IPS DF 6.9 (cell line): ENCODE measurements around the gene HRH4.

ENCODE experiments used
- DNase-seq: peaks from one replicate; pipeline ENCODE4 v3.0.0-alpha.2; 2013; ENCODE audit warnings: low read depth, low spot score
- H3K27ac ChIP-seq: one replicate; pipeline ENCODE4 v1.5.1; 2013; ENCODE audit warnings: low read length, control low read depth
- H3K27me3 ChIP-seq: 2 replicates; pipeline ENCODE4 v1.6.1; 2013; ENCODE audit warnings: mild to moderate bottlenecking, low read length; ENCODE audit not compliant: control insufficient read depth, insufficient read depth
- H3K36me3 ChIP-seq: 2 replicates; pipeline ENCODE4 v1.6.1; 2013; ENCODE audit warnings: low read length; ENCODE audit not compliant: control insufficient read depth, insufficient read depth
- H3K4me1 ChIP-seq: 2 replicates; pipeline ENCODE4 v1.6.1; 2013; ENCODE audit warnings: low read length; ENCODE audit not compliant: control insufficient read depth, insufficient read depth
- H3K4me3 ChIP-seq: 2 replicates; pipeline ENCODE4 v1.5.1; 2013; ENCODE audit warnings: mild to moderate bottlenecking, low read length
- H3K9me3 ChIP-seq: 2 replicates; pipeline ENCODE4 v1.6.1; 2013; ENCODE audit warnings: low read length, inconsistent platforms; ENCODE audit not compliant: control insufficient read depth, insufficient read depth
- WGBS: extraction: QIAGEN DNeasy Blood & Tissue Kit; methylation state at CpG from one replicate; pipeline ENCODE4 v1.1.7; 2013; ENCODE audit warnings: mixed read lengths, missing lambda C conversion rate; ENCODE audit not compliant: insufficient read length, insufficient coverage; 5-methylcytosine and 5-hydroxymethylcytosine counted together

The HRH4 gene, protein sequence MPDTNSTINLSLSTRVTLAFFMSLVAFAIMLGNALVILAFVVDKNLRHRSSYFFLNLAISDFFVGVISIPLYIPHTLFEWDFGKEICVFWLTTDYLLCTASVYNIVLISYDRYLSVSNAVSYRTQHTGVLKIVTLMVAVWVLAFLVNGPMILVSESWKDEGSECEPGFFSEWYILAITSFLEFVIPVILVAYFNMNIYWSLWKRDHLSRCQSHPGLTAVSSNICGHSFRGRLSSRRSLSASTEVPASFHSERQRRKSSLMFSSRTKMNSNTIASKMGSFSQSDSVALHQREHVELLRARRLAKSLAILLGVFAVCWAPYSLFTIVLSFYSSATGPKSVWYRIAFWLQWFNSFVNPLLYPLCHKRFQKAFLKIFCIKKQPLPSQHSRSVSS

DNA sequence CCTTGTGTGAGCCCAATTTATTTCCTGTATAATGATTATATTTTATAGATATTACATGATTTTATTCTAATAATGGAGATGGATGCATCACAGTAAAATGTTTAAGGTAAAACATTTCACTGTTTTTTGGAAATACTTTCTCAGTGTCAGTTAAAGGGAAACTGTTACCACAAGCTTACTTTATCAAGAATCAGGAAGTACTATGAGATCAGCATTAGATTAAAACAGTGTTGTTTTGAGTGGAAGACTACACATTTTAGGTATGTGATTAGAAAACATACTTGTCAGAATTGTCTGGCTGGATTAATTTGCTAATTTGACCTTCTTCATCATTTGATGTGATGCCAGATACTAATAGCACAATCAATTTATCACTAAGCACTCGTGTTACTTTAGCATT, at the start of gene HRH4:
HRH4 (plus strand) TSS at position 250 of the 400 bp plus-strand sequence; CDS start at position 342, 92 bp downstream.
- H3K36me3 ChIP-seq, result no peaks in the 10 kb centered on the region
- no CpG with 5 or more reads among the region's 1 CpG for WGBS
- no peaks in the 10 kb centered on the region for H3K27me3 ChIP-seq
- no peak within 1 kb of the TSS for H3K4me3 ChIP-seq
- no peak for DNase-seq
- H3K4me1 ChIP-seq, result no peaks in the 10 kb centered on the region
- H3K9me3 ChIP-seq, result no peaks in the 10 kb centered on the region
- H3K27ac ChIP-seq, result no peak within 1 kb of the TSS

DNA sequence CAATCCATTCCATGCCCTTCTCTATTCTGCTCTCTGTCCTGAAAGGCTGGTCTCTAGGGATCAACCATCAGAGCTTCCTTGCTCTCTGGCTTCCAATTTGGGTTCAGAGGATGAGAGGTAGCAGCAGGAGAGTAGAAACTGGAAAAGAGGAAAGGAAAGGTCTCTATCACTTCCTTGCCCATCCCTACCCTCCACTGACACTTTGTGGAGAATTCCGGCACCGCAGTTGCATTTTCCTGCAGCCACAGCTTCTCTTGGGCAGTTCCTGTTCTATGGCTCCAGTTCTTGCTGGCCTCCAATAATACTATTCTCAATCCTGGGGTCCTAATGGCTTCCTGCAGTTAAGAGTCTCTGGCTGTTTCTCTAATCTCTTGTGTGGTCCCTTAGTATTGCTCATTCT, 47.3 kb upstream of the HRH4 start:
- Histone ChIP-seq H3K27ac (no peak overlapping the region), H3K4me1 (no peaks in the 10 kb centered on the region), H3K4me3 (no peak overlapping the region), H3K36me3 (no peaks in the 10 kb centered on the region), H3K9me3 (no peaks in the 10 kb centered on the region), H3K27me3 (no peaks in the 10 kb centered on the region)
- WGBS, result no CpG with 5 or more reads among the region's 2 CpGs
- no peak for DNase-seq

DNA sequence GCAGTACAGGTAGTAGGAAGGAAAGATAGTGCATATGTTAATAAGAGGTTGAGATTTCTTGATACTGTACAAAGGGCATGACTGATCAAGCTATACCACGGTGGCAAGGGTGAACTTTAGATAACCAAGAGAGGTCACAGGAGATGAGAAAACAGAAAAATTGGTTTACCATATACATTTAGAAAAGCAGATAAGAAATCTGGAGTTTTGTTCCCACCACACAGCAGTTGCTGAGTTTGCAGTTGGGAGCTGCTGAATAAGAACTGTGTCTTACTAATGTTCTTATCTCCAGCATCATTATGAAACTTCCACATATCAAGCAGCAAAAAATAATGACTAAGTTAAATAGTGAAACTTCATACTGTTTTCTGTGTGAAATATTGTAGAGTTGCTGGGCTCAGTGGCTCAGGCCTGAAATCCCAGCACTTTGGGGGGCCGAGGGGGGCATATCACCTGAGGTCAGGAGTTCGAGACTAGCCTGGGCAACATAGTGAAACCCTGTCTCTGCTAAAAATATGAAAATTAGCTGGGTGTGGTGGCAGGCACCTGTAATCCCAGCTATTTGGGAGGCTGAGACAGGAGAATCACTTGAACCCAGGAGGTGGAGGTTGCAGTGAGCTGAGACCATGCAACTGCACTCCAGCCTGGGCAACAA, 46.0 kb upstream of the HRH4 start:
- Histone ChIP-seq H3K4me3 (no peak overlapping the region), H3K27me3 (no peaks in the 10 kb centered on the region)

DNA sequence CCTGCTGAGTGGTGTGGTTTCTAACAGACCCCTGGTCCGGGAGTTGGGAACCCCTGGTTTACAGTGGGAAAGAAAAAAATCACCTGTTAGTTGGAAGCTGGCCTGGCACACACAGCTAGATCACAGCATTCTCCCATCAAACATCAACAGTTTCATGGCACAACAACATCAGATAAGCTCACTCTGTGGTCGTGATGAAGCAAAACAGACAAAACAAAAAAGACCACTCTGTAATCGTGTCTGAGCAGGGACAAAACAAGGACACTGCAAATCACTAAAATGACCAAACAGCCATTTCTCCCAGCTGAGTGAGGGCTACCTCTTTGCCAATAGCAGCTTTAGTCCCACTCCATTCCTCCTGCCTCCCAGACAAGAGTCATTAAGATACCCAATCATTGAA, 43.0 kb upstream of the HRH4 start:
- no CpG with 5 or more reads among the region's 3 CpGs for WGBS
- Histone ChIP-seq H3K4me3 (no peak overlapping the region), H3K9me3 (no peaks in the 10 kb centered on the region), H3K27me3 (no peaks in the 10 kb centered on the region), H3K27ac (no peak overlapping the region), H3K4me1 (no peaks in the 10 kb centered on the region), H3K36me3 (no peaks in the 10 kb centered on the region)
- no peak for DNase-seq

More for the DNA sequence above, 46.0 kb upstream of the HRH4 start:
- H3K4me1 ChIP-seq, result no peaks in the 10 kb centered on the region
- H3K9me3 ChIP-seq, result no peaks in the 10 kb centered on the region
- no peaks in the 10 kb centered on the region for H3K36me3 ChIP-seq
- no CpG with 5 or more reads among the region's 3 CpGs for WGBS
- DNase-seq, result no peak
- H3K27ac ChIP-seq, result no peak overlapping the region

DNA sequence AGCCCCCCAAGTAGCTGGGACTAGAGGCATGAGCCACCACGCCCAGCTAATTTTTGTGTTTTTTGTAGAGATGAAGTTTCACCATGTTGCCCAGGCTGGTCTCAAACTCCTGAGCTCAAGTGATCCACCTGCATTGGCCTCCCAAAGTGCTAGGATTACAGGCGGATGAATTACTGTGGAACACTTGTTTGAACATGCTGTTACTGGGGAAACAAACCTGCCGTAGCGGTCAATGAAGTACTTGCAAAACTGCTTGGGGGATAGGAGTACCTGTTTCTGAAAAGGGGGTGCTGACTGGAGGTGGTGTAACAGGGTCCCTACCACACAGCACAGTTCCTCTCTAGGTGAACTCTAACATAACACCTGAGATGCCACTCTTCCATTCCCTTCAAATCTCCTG, 39.9 kb upstream of the HRH4 start:
- Histone ChIP-seq H3K27ac (no peak overlapping the region), H3K27me3 (no peaks in the 10 kb centered on the region), H3K4me3 (no peak overlapping the region), H3K9me3 (no peaks in the 10 kb centered on the region), H3K4me1 (no peaks in the 10 kb centered on the region), H3K36me3 (no peaks in the 10 kb centered on the region)
- WGBS, result no CpG with 5 or more reads among the region's 4 CpGs
- no peak for DNase-seq

DNA sequence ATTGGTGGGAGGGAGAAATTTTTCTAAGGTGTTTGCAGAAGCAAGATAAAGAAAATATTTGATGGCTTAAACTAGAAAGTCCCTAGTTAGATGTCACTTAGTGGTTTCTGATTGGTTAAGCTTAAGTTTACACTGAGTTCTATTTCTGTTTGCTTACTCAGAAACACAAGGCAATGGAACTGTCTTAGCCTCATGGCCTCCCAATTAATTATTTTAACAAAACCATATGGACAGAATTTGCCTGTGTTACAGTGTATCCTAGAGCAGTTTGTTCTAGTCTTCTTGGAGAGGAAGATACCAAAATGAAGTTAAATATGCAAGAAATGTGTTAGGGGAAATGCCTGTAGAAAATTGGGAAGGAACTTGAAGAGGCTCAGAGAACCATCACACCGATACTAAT, 38.6 kb upstream of the HRH4 start:
- Histone ChIP-seq H3K4me3 (no peak overlapping the region), H3K4me1 (no peaks in the 10 kb centered on the region), H3K36me3 (no peaks in the 10 kb centered on the region), H3K27me3 (no peaks in the 10 kb centered on the region), H3K9me3 (no peaks in the 10 kb centered on the region), H3K27ac (no peak overlapping the region)
- no CpG with 5 or more reads among the region's 1 CpG for WGBS
- DNase-seq, result no peak

DNA sequence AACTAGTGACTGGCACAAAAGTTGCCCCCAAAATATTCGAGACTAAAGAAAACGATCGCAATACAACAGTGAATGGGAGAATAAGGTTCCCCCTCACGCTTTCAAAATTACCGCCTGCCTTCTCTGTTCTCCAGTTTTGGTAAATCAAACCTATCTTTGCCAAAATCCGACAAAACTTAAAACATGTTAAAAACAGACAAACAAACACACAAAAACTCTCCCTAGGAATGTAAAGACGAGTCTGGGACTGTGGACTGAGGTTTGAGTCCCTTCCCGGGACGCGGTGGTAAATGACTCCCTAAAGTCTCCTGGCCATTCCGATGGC, 34.4 kb upstream of the HRH4 start:
- Histone ChIP-seq H3K4me3 (peak overlapping the region; percentile 91), H3K4me1 (no peaks in the 10 kb centered on the region), H3K27ac (no peak overlapping the region), H3K9me3 (no peaks in the 10 kb centered on the region), H3K36me3 (no peaks in the 10 kb centered on the region), H3K27me3 (no peaks in the 10 kb centered on the region)
- no peak for DNase-seq
- no CpG with 5 or more reads among the region's 11 CpGs for WGBS

DNA sequence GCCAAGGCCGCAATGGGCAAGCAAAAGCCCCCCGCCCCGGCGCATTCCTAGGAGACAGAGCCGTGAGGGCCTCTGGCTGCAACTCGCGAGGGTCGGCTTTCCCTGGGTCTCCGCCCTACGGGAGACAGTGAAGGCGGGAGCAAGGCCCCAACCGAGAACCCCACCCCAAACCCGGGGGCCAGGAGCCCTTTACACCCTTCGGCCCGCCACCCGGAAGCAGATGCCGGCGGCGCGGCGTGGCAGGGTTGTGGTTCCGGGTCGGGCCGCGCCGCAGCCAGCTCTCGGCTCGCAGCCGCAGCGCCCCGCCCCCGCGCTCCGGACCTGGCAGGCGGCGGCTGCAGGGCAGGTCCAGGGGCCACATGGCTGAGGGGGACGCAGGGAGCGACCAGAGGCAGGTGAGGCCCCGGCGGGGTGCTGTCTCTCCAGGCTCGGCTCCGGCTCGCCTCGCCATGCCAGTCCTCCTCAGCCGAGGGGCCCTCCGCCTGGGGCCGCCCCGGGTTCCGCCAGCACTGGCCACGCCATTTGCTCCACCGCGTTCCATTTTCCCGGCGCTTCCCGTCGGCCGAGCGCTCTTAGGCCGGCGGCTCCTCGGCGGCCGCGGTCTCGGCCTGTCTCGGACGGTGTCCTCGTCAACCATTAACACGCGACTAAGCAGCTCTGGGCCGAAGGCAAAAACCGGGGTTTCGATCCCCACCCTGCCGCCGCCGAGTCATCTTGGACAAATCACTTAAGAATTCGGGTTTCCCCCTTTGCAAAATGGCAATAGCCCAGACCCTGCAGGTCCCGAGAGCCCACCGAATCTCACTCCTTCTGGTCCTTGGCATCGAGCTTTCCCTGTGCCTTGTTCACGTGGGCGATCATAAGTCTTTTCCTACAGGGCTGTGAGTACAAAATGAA, 33.8 kb upstream of the HRH4 start, which contains the start of gene IMPACT:
IMPACT (plus strand) TSS at position 273 of the 897 bp plus-strand sequence; CDS start at position 360, 87 bp downstream.
- no peaks in the 10 kb centered on the region for H3K4me1 ChIP-seq
- H3K4me3 ChIP-seq, result peak within 1 kb of the TSS; percentile 91
- no peaks in the 10 kb centered on the region for H3K36me3 ChIP-seq
- H3K9me3 ChIP-seq, result no peaks in the 10 kb centered on the region
- DNase-seq, result peak; percentile 74
- H3K27me3 ChIP-seq, result no peaks in the 10 kb centered on the region
- no peak within 1 kb of the TSS for H3K27ac ChIP-seq
- no CpG with 5 or more reads among the region's 82 CpGs for WGBS

DNA sequence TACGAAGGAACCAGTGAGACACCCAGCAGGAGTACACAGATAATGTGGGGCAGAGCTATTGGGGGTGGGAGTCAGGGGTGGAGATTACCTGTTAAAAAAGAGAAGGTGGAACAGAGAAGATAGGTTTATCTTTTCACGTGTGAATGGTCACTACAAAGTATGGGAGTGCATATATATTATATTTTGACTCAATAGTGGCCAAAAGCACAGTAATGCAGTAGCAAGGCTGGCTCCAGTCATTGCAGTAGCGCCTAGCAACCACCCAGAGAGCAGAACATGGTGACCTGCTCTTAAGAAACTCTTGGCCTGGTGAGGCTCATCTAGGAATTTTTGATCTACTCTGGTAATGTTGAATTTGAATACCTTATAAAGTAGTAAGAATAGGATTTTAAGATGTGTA, 33.0 kb upstream of the HRH4 start:
- peak overlapping the region; percentile 91; the same call in 1 of the 2 replicates for H3K4me3 ChIP-seq
- no peak overlapping the region for H3K27ac ChIP-seq
- no peak for DNase-seq
- H3K36me3 ChIP-seq, result no peaks in the 10 kb centered on the region
- no CpG with 5 or more reads among the region's 3 CpGs for WGBS
- H3K4me1 ChIP-seq, result no peaks in the 10 kb centered on the region
- no peaks in the 10 kb centered on the region for H3K27me3 ChIP-seq
- no peaks in the 10 kb centered on the region for H3K9me3 ChIP-seq

DNA sequence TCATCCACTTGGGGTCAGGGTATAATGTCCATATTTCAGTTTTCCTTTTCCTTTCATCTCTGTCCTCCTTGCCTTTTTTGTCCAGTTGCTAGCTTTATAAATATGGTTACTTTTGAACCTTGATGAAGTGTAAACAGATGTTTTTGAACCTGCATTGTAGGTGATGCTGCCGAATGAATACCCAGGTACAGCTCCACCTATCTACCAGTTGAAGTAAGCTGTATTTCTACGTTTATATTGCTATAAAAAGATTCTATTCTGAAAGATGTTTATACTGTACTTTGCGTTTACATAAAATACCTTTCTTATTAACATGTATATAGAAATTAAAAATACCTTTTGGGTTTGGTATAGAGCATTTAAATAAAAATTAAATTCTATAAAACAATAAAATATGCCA, 31.7 kb upstream of the HRH4 start:
- WGBS, result no CpG with 5 or more reads among the region's 3 CpGs
- no peaks in the 10 kb centered on the region for H3K9me3 ChIP-seq
- H3K27me3 ChIP-seq, result no peaks in the 10 kb centered on the region
- no peaks in the 10 kb centered on the region for H3K36me3 ChIP-seq
- DNase-seq, result no peak
- H3K4me3 ChIP-seq, result no peak overlapping the region
- no peak overlapping the region for H3K27ac ChIP-seq
- H3K4me1 ChIP-seq, result no peaks in the 10 kb centered on the region
